A673 (cell line): ENCODE results near the gene SURF1. TPM values are rescaled to one million over a fixed set of nuclear protein-coding genes. Genes with fewer than 3 reads are reported as not detected.

Experiments used
- BruUV-seq: library from RNA; stranded (reverse); fragments of 400-500 nt; replicated peaks from 2 replicates; lab custom pipeline; 2021; lab: Mats Ljungman, UMichigan
- CTCF ChIA-PET: fragments of 300-600 bp; sonication (Branson Sonifier 250); formaldehyde crosslinking; loops from one replicate; lab custom pipeline; 2022; ENCODE audit warnings: antibody characterized with exemption; lab: Charles Lee
- POLR2A ChIA-PET: fragments of 300-600 bp; sonication (Branson Sonifier 250); formaldehyde crosslinking; loops from one replicate; lab custom pipeline; 2022; ENCODE audit warnings: antibody characterized with exemption; ENCODE audit not compliant: low non-redundant PET; lab: Charles Lee
- DNase-seq: peaks from one replicate; pipeline ENCODE4 v3.0.0-alpha.2; 2015; ENCODE audit warnings: low spot score
- H3K27ac ChIP-seq: fragments of 200-600 bp; sonication (generic); 2 replicates; pipeline ENCODE4 v1.5.1; 2016; ENCODE audit warnings: mixed run types, low read depth, mild to moderate bottlenecking, mixed read lengths, antibody characterized with exemption, low read length; ENCODE audit not compliant: poor library complexity, severe bottlenecking
- H3K27me3 ChIP-seq: fragments of 200-600 bp; sonication (generic); replicated peaks from 2 replicates; pipeline ENCODE4 v1.6.1; 2017; ENCODE audit warnings: mixed run types, low read depth, mild to moderate bottlenecking, mixed read lengths, antibody characterized with exemption, low read length; ENCODE audit not compliant: insufficient read depth, poor library complexity
- H3K36me3 ChIP-seq: fragments of 200-600 bp; sonication (generic); 2 replicates; pipeline ENCODE4 v1.6.1; 2016; ENCODE audit warnings: mixed run types, mild to moderate bottlenecking, mixed read lengths, antibody characterized with exemption, low read length; ENCODE audit not compliant: insufficient read depth, poor library complexity, severe bottlenecking
- H3K4me1 ChIP-seq: fragments of 200-600 bp; sonication (generic); 2 replicates; pipeline ENCODE4 v1.6.1; 2017; ENCODE audit warnings: mixed run types, mild to moderate bottlenecking, mixed read lengths, antibody characterized with exemption, low read length; ENCODE audit not compliant: insufficient read depth, poor library complexity, severe bottlenecking
- H3K4me3 ChIP-seq: fragments of 200-600 bp; sonication (generic); 2 replicates; pipeline ENCODE4 v1.5.1; 2016; ENCODE audit warnings: low read depth, mixed run types, mild to moderate bottlenecking, mixed read lengths, low read length; ENCODE audit not compliant: poor library complexity, severe bottlenecking
- H3K9me3 ChIP-seq: fragments of 200-600 bp; sonication (generic); 2 replicates; pipeline ENCODE4 v1.6.1; 2016; ENCODE audit warnings: mixed run types, low read depth, mild to moderate bottlenecking, mixed read lengths, antibody characterized with exemption, low read length; ENCODE audit not compliant: poor library complexity, severe bottlenecking
- EZH2 ChIP-seq: fragments of 200-600 bp; sonication (generic); IDR thresholded peaks from 2 replicates; pipeline ENCODE4 v1.6.1; 2017; ENCODE audit warnings: borderline replicate concordance, low read depth, mild to moderate bottlenecking, mixed read lengths, antibody characterized with exemption, low read length; ENCODE audit not compliant: poor library complexity, severe bottlenecking
- intact Hi-C: fragments of 100-400 bp; cut with micrococcal nuclease; formaldehyde crosslinking; loops from one replicate; pipeline ENCODE4 v1.10.0; 2022; ENCODE audit not compliant: unreplicated experiment
- total RNA-seq: library from RNA; stranded (reverse); gene quantifications from 2 replicates; pipeline ENCODE4 v1.2.3, GENCODE V29; 2021
- TF ChIP-seq, protein P1 (sequence below): fragments of 300-800, 200-600 bp; sonication (generic); conservative IDR thresholded peaks from 2 replicates; pipeline ENCODE4 v1.5.1; 2017; ENCODE audit warnings: low read depth, mild to moderate bottlenecking, antibody characterized with exemption, low read length, moderate library complexity, mixed read lengths

The SURF1 gene
- total RNA-seq, 1 experiment from 2014 or later = 41.6 TPM

DNA sequence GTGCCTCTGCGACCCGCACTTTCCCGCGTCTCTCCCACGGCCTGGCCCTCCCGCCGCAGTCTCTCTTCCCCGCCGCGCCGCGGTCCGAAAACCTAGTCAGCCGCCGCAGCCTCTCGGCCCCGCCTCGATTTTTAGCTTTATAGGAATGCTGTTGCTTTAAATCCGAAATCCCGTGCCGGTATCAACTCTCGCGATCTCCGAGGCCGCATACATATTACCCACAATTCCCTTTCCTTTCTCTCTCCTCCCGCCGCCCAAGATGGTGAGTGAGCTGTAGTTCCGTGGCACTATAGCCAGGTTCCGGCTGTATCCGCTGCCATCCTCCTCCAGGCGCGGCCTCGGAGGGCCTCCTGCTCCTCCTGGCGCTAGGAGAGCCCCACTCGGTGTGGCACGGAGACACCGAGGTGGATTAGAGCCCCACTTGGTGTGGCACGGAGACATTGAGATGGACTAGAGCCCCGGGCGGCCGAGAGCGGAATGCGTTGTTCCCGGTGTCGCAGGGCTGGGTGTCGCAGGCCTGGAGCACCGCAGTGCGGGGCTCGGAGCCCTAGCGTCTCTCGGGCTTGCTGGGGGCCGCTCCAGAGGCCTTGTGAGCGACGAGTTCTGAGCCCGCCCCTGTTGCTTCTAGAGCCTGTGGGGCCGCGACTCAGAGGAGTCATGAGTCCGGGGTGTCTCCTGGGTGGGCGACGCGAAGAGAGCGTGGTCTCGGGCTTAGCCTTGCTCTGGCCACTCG lies 8.1 kb downstream of the SURF1 start, which contains the start of the genes MED22 and RPL7A:
Gene MED22 (minus strand): TSS at position 147 of the 733 bp plus-strand sequence. CDS start 1,469 bp downstream, outside the sequence.
Gene RPL7A (plus strand): TSS at position 234 of the 733 bp plus-strand sequence. CDS start 26 bp downstream, at position 260.
- peak; percentile 97 for DNase-seq
- H3K4me3 ChIP-seq = peak within 1 kb of the TSS; percentile 98
- ChIA-PET CTCF (no interaction called here), POLR2A (interaction anchor here (0.5 to 0.8 kb wide), 8 partner anchors 19 to 405 kb away, joined by 3 to 15 read pairs (median 4); partner anchors contain the start of genes CACFD1 and GTF3C5)
- no peak for TF ChIP-seq EZH2
- TF ChIP-seq, protein P1, sequence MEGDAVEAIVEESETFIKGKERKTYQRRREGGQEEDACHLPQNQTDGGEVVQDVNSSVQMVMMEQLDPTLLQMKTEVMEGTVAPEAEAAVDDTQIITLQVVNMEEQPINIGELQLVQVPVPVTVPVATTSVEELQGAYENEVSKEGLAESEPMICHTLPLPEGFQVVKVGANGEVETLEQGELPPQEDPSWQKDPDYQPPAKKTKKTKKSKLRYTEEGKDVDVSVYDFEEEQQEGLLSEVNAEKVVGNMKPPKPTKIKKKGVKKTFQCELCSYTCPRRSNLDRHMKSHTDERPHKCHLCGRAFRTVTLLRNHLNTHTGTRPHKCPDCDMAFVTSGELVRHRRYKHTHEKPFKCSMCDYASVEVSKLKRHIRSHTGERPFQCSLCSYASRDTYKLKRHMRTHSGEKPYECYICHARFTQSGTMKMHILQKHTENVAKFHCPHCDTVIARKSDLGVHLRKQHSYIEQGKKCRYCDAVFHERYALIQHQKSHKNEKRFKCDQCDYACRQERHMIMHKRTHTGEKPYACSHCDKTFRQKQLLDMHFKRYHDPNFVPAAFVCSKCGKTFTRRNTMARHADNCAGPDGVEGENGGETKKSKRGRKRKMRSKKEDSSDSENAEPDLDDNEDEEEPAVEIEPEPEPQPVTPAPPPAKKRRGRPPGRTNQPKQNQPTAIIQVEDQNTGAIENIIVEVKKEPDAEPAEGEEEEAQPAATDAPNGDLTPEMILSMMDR = no peak
- no TSS peak for BruUV-seq
- H3K27me3 ChIP-seq = no peaks in the 10 kb centered on the region
- H3K27ac ChIP-seq = peak within 1 kb of the TSS; percentile 99
- H3K4me1 ChIP-seq = peaks cover 19% of the 10 kb centered on the region
- intact Hi-C loops = loop anchor here (1.0 kb wide), 1 partner anchor 12 kb away; the partner anchor contains the start of gene SURF6
- no peaks in the 10 kb centered on the region for H3K9me3 ChIP-seq
- peaks cover 75% of the 10 kb centered on the region for H3K36me3 ChIP-seq

DNA sequence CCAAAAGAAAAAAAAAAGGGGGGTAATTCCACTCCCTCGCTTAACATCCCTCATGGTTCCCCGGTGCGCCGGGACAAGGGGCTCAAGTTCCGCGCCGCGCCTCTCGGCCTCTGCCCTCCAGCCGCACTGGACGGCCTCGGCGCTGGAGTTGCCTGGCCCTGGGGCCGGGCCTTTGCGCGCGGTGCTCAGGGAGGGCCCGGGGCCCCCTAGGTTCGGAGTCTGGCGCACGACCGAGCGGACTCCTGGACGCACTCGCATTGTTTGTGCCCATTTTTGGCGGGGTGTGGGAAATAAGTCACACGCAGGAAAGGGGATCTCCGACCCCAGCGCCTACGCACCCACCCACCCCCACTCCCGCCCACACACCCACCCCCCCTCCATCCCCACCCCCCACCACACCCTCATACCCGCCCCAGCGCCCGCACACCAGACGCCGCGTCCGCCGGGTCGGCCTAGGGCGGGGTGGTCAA lies 8.7 kb downstream of the SURF1 start:
- Histone ChIP-seq H3K4me3 (peak overlapping the region; percentile 98), H3K4me1 (peaks cover 19% of the 10 kb centered on the region), H3K36me3 (peaks cover 79% of the 10 kb centered on the region), H3K27ac (peak overlapping the region; percentile 99), H3K27me3 (no peaks in the 10 kb centered on the region), H3K9me3 (no peaks in the 10 kb centered on the region)
- BruUV-seq = no TSS peak
- TF ChIP-seq, protein P1 = 0 out of 2 replicates have a peak, but pooled peaks have one; percentile 16
- no peak for TF ChIP-seq EZH2
- ChIA-PET POLR2A (interaction anchor here (0.5 to 0.8 kb wide), 6 partner anchors 28 to 405 kb away, joined by 3 to 15 read pairs (median 4); partner anchors contain the start of genes CACFD1 and GTF3C5), CTCF (no interaction called here)
- intact Hi-C loops = loop anchor here (1.0 kb wide), 1 partner anchor 11 kb away; the partner anchor contains the start of gene SURF6
- DNase-seq = peak; percentile 51

DNA sequence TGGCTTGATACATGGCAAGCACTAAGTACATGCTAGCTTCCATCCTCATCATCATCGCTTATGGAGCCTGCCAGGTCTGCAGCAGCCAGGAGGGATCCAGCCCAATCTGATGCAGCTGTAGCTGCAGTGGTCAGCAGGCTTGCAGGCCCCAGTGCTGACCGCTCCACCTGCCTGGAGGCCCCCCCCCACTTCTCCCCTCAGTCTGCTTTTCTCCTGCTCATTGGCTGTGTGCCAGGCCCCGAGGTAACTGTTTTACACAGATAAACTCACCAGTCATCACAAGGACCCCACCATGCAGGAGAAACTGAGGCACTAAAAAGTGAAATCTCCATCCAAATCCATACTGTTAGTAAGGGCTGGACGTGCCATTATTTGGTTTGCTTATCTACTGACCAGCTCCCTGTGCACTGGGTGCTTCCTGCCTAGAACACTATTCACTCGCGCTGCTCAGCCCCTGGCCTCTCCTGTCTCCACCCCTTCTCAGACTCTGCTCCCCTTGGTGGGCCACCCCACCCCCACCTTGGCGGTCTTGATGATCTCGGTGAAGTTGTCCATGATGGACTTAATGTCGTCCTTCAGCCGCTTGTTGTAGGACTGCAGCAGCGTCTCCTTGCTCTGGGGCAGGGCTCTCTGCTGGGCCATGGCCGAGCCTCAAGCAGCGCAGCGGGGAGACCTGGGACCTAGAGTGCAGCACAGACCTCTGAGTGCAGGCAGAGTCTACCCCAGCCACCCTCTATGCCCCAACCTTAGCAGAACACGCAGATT lies 10.1 kb downstream of the SURF1 start:
- TF ChIP-seq EZH2 = no peak
- TF ChIP-seq, protein P1 = no peak
- peaks cover 19% of the 10 kb centered on the region for H3K4me1 ChIP-seq
- H3K36me3 ChIP-seq = peaks cover 76% of the 10 kb centered on the region
- H3K9me3 ChIP-seq = no peaks in the 10 kb centered on the region
- POLR2A ChIA-PET = interaction anchor here (0.7 kb wide), 1 partner anchor 11 kb away, joined by 3 read pairs; no protein-coding TSS in a partner anchor
- intact Hi-C loops = no loop called here
- peak overlapping the region; percentile 85 for H3K27ac ChIP-seq
- CTCF ChIA-PET = no interaction called here
- peak overlapping the region; percentile 98 for H3K4me3 ChIP-seq
- no peaks in the 10 kb centered on the region for H3K27me3 ChIP-seq
- no peak for DNase-seq
- TSS peak; percentile 10 for BruUV-seq
